Breast epithelium (tissue), 3 donors: ENCODE measurements around the gene CTRB1.

Experiments used
- CTCF ChIP-seq, 3 donors: fragments of 450-650 bp; IDR thresholded peaks; one replicate each; pipeline ENCODE4 v1.5.1; 2016 to 2017; ENCODE audit warnings: antibody characterized with exemption in 3 of 3, mild to moderate bottlenecking in 3 of 3, moderate library complexity in 3 of 3
- POLR2A ChIP-seq: fragments of 450-650 bp; IDR thresholded peaks from one replicate; pipeline ENCODE4 v1.6.1; 2016; ENCODE audit warnings: antibody characterized with exemption, mild to moderate bottlenecking, moderate library complexity
- POLR2AphosphoS5 ChIP-seq, 3 donors: sonication (generic); formaldehyde crosslinking; IDR thresholded peaks; one replicate each; pipeline ENCODE4 v1.6.1; 2017; ENCODE audit warnings: antibody characterized with exemption in 3 of 3

GRCh38 chr16:75256696-75257343 is 38.0 kb downstream of the CTRB1 start:
- TF ChIP-seq CTCF (IDR thresholded peaks at IDR 0.05) (no peak), POLR2AphosphoS5 (IDR thresholded peaks at IDR 0.05) (no peak), POLR2A (no peak)
